ENCODE results near the gene RCE1. TPM values are rescaled to one million over a fixed set of nuclear protein-coding genes. Genes with fewer than 3 reads are reported as not detected.

The RCE1 gene
- polyA plus RNA-seq, 4 donors = 18.0 to 35.1 (median 26.7) TPM

DNA sequence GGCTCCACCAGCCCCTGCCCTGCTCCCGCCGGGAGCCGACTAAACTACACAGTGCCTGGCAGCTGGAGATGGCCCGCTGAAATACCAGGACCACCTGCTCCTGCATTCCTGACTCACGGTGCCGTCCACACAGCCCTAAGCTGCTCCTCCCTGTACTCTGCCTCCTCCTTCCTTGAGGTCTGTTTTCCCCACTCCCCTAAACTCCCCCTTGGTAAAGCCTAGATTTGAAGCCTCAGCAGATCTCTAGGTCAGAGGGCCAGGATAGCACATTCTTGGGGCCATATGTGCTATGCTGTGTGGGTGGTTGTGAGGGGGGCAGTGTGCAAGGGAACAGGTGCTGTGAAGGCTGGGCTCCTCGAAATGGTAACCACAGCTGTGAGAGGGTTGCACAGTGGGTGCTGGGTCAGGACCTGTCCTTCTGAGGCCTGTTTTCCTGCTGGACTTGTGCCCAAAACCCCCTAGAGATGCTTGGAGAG is 23.3 kb downstream of the RCE1 start:
- no peak for DNase-seq (ENCODE audit: low read depth in 4 of 4, low spot score in 2 of 4)

DNA sequence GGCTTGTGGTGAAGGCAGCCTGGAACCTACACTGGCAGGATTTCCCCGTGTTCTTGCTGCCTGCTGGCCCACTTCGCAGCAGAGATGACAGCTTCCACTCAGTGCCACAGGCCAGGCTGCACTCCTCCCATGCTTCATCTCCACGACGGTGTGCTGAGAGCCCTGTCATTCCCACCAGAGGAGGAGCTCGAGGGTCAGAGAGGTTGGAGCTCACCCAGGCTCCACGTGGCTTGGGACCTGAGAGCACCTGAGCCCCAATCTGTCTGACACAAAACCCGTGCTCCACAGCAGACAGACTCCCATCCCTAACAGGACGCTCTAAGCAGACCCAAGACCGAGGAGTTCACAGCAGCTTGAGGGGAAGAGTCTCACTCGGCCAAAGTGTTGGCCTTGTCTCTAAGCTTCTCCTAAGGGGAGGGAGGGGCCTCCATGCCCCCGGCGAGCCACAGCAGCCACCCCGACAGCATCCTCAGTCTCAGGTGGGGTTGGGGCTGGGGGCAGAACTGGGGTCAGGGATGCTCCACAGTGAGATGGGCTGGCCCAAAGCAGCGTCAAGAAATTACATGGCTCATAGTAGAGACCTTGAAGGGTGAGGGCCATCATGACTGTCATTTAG is 24.3 kb downstream of the RCE1 start:
- DNase-seq (ENCODE audit: low read depth in 4 of 4, low spot score in 2 of 4) = no peak

GRCh38 chr11:66868082-66868725 is 25.0 kb downstream of the RCE1 start:
- no peak for DNase-seq (ENCODE audit: low read depth in 4 of 4, low spot score in 2 of 4)

DNA sequence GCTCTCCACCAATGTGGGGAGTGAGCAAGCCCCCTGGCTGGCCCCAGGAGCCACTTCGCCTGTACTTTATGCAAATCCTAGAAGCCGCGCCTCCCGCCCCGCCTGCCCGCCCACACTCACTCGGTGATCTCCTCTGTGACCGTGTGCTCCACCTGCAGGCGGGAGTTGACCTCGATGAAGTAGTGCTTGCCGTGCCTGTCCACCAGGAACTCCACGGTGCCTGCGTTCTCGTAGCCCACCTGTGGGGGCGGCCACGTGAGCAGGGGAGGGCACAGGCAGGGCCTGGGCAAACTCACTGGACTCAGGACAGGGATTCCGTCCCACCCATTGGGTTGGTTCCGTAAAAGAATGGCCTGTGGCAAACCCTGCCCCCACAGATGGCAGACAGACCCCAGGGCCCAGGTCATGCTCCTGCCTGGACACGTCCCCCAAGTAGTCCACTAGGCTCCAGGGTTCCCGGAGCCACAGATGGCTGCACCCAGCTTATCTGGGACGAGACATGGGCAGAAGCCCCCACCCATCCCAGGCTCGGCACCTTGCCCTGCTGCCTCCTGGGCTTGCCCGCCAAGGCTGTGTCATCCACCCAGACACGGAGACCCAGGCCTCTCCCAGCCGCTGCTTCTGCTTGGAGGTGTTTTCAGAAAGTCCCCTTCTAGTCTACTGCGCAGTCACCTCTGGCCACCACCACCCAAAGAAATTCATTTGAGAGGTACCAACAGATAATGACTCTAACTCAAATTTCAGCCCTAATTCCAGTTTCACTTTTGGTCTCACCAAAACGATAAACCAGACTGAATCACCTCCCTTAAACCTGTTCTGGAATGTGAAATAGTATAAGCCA is 25.7 kb downstream of the RCE1 start:
- DNase-seq (ENCODE audit: low read depth in 4 of 4, low spot score in 2 of 4) = no peak

DNA sequence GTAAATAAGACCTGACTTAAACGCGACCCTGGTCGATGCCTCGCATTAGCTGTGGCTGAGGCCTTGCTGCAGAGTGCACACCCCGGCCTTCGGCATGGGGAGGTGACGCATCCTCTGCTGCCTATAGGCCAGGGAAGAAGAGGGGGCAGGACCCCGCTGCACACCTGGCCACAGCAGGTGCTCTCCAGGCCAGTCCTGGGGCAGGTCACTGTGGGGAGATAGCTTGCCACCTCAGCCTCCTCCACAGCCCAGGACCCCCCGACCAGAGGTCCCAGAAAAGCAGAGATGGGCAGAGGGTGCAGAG is 26.3 kb downstream of the RCE1 start:
- DNase-seq (ENCODE audit: low read depth in 4 of 4, low spot score in 2 of 4) = no peak

DNA sequence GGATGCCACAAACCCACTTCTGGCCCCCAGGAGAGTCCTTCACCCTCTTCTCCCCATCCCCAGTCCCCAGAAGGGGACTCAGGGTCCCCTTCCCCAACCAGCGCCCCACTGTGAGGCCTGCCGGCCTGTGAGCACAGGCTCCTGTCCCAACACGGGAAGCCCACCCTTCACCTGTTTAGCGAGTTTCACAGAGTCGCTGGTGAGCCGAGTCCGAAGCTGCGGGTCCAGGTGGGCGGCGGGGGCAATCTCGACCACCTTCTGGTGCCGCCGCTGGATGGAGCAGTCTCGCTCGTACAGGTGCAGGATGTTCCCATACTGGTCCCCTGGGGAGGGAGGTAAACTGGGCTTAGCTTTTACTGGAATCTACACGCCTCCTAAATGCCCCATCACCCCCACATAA is 26.9 kb downstream of the RCE1 start:
- no peak for DNase-seq (ENCODE audit: low read depth in 4 of 4, low spot score in 2 of 4)

DNA sequence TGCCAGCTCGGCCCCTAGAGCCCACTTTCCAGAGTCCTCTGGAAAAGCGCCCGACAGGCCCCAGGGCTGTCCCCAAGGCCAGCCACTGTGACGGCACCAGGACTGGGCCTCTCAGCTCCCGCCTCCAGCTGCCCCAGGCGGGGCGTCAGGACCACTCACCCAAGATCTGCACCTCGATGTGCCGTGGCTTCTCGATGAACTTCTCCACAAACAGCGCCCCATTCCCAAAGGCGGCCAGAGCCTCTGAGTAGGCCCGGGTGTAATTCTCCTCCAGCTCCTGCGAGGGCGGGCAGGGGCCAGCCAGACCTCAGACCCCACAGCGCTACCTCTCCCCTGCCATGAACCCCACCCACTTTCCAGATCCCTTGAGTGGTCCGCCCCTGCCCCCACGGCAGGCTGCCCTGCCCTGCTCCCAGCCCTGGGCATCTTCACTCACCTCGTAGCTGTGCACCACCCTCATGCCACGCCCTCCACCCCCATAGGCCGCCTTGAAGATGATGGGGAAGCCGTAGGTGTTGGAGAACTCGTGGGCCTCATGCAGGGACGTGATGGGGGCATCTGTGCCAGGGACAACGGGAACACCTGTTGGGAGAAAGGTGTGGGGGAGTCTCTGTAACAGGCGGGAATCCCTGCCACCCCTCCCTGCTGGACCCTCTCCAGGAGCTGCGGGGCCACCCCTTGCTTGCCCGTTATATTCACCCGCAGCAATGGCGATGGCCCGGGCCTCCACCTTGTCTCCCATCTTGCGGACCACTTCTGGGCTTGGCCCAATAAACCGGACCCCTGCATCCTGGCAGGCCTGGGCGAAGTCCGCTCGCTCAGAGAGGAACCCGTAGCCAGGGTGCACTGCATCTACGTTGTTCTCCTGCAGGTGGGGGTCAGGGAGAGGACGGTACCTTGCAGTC is 27.6 kb downstream of the RCE1 start:
- DNase-seq (ENCODE audit: low read depth in 4 of 4, low spot score in 2 of 4) = no peak

- DNase-seq (ENCODE audit: low read depth in 4 of 4, low spot score in 2 of 4) = no peak
Measured at GRCh38 chr11:66871521-66871901, 28.3 kb downstream of the RCE1 start.

DNA sequence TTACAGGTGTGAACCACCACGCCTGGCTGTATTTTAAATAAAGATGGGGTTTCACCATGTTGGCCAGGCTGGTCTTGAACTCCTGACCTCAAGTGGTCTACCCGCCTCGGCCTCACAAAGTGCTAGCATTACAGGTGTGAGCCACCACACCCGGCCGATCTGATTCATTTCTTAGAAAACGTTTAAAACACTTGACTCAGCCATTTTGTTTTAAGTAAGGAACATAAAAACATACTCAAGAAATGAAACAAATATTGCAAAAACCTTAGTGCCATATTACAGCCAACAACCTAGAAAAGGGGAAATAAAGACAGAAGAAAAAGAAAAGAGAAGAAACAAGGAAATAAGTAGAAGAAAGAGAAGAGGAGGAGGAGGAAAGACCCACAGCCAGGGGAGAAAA is 31.0 kb downstream of the RCE1 start:
- no peak for DNase-seq (ENCODE audit: low read depth in 4 of 4, low spot score in 2 of 4)

DNA sequence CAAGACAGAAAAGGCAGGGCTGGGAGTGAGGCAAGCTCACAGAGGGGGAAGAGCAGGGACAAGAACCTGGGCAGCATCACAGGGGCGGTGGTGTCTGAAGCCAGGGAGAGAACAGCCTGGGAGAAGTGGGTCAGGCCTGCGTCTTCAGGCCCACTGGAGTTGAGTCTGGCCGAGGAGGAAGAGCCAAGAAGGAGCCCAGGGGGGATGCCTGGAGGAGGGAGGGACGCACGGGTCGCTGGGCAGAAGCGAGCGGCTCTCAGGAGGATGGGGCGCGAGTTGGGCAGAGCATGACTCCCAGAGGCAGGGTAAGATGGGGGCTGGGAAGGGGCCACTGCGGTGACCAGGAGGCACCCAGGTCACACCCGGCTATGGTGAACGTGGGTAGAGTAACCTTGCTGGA is 32.1 kb downstream of the RCE1 start:
- DNase-seq (ENCODE audit: low read depth in 4 of 4, low spot score in 2 of 4) = no peak

DNA sequence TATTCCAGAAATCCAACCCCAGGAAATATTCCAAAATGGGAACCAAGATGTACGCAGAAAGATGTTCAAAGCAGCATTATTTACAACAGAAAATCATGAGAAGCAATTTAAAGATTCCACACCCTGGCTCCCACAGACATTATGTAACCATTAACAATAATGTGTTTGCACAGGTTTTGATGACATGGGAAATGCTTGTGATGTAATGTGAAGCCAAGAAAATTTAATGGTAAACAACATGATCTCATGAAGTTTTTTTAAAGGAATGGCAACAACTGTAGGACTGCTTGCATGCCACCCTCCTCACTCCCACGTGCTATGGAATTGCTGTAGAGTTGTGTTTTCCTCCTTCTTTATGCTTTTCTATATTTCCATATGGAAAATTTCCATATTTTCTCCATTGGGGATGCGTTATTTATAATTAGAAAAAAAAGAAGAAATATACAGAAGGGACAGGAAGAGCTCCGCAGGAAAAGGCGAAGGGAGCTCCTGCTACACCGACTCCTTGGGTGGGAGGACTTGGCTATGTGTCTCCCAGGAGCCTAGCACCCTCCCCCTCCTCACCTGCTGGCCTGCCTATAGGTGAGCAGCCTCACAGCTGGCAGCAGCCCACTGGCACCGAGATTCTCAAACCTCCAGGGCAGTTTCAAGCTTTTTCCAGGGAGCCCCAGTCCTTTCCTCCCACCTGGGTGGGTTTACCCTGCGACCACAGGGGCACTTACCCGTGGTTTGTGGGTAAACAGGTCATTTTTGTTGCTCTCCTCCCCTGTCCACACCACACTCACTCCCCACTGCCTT is 34.5 kb downstream of the RCE1 start:
- DNase-seq (ENCODE audit: low read depth in 4 of 4, low spot score in 2 of 4) = no peak

DNA sequence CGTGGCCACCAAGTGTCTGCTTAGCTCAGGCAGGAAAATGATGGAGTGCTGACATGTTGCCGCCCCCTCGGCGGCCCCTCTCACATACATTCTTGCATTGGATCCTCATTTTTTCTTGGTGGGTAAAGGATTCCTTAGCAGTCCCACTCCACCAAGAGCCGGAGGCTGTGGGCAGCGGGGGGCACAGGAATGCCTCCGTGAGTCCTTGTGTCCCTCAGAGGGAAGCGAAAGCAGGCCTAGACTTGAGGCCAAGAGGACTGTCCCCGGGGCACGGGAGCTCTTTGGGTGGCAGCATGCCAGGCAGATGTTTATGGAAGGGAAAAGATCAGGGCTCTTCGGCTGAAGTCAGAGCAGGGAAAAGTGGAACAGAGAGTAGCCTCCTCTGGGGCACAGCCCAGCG is 35.2 kb downstream of the RCE1 start:
- DNase-seq (ENCODE audit: low read depth in 4 of 4, low spot score in 2 of 4) = no peak

DNA sequence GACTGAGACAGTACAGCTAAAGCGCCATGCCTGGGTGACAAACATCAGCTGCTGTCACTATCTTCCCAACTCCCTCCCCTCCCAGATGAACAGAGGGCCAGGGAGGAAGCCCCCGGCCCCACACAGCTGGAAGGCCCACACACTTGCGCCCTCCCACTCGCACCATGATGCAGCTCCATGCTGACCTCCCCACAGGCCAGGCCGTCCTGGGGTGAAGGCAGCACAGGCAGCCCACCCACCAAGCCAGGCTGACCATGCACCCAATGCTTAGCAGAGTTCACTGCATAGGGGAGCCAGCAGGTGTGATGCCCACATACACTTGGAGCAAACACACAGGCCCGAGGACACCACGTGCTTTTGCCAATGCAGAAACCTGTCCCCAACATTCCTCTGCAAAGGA is 35.8 kb downstream of the RCE1 start:
- DNase-seq (ENCODE audit: low read depth in 4 of 4, low spot score in 2 of 4) = no peak

DNA sequence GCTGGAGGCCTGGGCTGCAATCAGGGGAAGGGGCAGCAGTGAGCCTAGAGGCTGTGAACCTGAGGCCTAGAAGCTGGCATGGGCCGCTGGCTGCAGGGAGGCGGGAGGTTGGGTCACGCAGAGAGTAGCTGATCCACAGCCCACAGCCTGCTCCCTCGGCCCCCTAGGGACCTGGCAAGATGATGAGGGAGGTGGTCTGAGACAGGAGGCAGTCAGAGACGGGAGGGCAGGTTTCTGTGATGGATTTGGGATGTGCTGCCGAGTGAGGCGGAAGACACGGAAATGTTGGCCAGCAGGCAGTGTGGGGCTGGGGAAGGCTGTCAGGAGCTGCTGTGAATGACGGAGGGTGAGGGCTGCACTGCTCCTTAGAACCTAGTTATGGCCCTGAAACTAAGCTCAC is 36.3 kb downstream of the RCE1 start:
- DNase-seq (ENCODE audit: low read depth in 4 of 4, low spot score in 2 of 4) = no peak

DNA sequence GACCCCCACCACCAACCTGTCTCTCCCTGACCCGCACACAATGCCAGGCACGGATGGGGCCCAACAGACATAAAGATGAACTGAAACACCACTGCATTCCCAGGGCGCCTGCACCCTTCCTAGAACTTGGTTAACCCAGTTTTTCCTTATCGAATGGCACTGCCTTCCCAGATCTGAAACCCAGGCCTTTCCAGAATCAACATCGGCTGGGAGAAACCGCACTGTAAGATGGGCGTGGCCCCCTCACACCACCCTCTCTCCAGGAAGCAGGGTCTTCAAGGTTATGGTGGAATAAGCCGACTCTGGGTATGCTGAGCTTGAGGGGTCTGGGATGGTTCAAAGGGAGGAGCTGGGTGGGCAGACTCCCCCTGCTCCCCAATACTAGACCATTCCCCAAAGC is 36.8 kb downstream of the RCE1 start:
- DNase-seq (ENCODE audit: low read depth in 4 of 4, low spot score in 2 of 4) = no peak

DNA sequence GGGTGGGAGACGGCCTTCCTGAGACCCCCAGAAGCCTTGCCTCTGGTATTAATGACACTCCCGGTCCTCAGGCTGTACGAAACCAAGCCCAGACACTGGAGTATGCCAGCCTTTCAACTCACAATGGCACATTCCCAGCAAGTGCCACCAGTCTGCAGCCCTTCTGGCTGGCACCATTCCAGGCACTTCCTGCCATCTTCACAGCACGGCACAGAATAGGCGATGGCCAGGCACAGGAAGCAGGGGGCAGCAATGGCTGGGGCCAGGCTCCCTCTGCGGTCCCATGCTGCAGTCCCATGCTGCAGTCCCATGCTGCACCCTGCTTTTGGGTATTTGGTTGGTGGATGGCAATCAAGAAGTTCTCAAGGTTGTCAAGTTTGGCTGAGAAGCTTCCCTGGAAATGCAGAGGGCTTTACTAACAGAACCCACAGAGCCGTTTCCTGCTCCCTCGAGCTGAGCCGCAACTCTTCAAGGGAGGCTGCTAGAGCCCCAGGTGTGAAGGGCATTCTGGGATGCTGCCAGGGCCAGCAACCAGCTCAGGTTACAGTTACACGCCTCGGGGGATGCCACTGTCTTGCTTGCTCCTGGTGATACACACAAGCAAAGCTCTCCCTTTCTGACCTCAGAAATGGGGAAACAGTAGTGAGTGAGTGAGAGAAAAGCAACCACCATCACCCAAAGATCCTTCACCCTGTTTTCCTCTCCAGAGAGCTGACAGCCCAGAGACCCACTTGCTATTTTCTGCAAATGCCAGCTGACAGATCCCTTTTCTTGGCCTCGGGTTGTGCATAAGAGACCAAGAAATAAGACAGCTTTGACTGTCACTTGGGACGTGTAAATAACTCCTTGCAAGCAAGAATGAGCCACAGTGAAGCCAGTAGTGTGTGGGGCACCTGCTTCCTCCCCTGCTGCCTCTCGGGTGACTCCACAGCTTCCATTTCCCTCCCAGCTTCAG is 37.5 kb downstream of the RCE1 start:
- DNase-seq (ENCODE audit: low read depth in 4 of 4, low spot score in 2 of 4) = peak in 1 of 4 donors; percentile 48

DNA sequence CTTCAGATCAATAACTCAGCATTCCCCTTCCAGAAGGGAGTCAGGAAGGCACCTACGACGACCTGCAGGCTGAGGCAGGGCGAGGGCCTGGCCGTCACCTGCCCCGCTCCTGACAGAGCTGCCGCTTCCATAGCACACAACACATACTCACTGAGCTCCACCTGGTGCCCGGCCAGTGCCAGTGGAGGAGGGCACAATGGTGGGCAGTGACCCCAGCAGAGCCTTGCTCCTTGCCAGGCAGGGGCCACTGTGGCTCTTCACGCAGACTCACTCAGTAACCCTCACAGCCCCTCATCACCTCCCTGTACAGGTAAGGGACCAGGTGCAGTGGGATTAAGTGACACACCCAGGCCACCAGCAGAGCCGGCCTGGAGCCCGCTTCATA is 38.2 kb downstream of the RCE1 start:
- DNase-seq (ENCODE audit: low read depth in 4 of 4, low spot score in 2 of 4) = no peak

- DNase-seq (ENCODE audit: low read depth in 4 of 4, low spot score in 2 of 4) = no peak
Measured at GRCh38 chr11:66881927-66882452, 38.7 kb downstream of the RCE1 start.

GRCh38 chr11:66882561-66883015 is 39.3 kb downstream of the RCE1 start:
- no peak for DNase-seq (ENCODE audit: low read depth in 4 of 4, low spot score in 2 of 4)
